ENCODE data around the gene FUBP1.
"Not testable (repeated sequence)": the region's sequence is repeated elsewhere in the genome, so short reads cannot be mapped to it uniquely, and the experiment has no call there.

Gene FUBP1

DNA sequence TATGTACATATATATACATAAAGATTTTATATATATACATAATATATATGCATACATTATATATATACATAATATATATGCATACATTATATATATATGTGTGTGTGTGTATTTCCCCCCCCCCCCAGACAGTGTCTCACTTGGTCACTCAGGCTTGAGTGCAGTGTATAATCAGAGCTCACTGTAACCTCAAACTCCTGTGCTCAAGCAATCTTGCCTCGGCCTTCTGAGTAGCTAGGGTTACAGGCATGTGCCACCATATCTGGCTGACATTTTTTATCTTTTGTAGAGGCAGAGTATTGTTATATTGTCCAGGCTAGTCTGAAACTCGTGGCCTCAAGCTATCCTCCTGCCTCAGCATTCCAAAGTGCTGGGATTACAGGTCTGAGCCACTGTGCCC lies 9.0 kb upstream of the FUBP1 start:
- no peak for DNase-seq

DNA sequence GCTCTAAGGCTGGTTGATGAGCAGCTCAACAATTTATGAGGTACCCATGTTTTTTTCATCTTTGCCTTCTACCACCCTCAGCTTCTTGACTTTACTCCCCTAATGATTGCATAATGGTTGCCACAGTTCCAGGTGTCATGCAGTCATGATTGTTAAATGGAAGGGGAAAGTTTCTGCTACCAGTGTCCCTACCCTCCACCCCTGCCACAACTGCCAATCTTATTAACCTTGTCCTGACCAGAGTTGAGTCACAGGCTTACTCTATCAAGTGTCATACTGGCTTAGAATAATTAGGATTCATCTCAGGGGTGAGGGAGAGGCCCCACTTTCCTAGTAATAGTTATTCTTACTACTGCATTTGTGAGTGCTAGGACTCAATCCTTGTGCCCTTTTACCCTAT lies 7.9 kb upstream of the FUBP1 start:
- no peak for DNase-seq

GRCh38 chr1:77984629-77985028 lies 5.8 kb upstream of the FUBP1 start:
- no peak for DNase-seq

- no peak for DNase-seq
Observed at GRCh38 chr1:77983997-77984355, 5.1 kb upstream of the FUBP1 start.

DNA sequence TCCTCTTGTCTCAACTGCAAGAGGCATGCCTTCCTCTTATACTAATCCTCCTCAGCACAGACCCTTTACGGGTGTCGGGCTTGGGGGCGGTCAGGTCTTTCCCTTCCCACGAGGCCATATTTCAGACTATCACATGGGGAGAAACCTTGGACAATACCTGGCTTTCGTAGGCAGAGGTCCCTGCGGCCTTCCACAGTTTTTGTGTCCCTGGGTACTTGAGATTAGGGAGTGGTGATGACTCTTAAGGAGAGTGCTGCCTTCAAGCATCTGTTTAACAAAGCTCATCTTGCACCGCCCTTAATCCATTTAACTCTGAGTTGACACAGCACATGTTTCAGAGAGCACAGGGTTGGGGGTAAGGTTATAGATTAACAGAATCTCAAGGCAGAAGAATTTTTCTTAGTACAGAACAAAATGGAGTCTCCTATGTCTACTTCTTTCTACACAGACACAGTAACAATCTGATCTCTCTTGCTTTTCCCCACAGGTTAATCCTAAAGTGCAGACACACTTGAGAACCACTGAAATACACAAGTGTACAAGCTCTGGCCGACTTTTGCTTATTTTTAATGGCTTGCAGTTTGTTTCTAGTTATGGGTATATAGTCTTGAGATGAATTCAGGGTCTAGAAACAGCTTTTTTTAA lies 4.6 kb upstream of the FUBP1 start:
- DNase-seq: not testable (repeated sequence)

DNA sequence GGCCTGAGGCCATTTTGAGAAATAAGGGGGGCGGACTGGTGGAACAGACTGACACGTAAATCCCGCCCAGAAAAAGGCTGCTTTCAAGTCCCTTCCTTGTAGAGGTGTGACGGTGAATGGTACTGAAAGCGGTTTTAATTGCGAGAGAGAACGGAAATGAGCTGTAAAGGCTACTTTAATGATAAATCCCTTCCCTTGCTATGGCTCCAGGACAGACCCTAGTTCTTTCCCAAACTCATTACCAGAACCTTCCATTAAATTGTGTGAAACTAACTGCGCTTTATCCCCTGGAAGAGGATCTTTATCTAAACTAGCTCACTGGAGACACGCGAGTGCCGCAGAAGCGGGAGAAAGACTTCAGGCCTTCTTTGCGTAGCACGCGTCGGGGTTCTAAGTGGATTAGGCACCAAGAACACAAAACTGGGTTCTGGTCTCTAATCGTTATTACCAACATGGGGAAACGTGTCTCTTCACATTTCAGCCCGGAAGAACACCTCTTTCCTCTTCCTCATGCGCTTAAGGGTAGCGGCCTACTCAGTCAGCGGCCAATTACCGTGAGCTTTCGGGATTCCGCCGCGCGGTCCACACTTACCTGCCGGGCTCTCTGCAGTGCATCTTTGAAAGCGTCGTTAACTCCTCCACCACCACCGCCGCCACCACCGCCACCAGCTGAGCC lies 441 bp downstream of the FUBP1 start:
- DNase-seq: peak; percentile 89

- DNase-seq: no peak
Observed at GRCh38 chr1:77977989-77978292, 931 bp downstream of the FUBP1 start.

GRCh38 chr1:77976433-77977076 lies 2.3 kb downstream of the FUBP1 start:
- DNase-seq: no peak

DNA sequence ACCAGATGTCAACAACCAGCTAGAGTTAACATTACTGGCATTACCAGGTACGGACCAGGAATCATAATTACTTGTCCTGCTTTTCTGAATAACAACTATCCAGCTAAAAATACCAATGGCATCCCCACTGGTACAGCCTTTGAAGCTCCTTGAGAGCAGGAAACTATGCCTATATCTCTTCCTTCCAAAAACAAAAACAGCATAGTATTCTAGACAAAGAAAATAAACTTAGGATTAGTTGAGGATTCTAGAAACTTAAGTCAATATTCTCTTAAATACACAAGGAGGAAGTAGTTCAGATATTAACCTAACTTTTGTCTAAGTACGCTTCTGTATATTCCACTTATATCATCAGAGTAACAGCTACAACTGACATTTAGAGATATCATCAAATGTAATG lies 3.0 kb downstream of the FUBP1 start:
- DNase-seq: no peak

- no peak for DNase-seq
Observed at GRCh38 chr1:77975386-77975785, 3.5 kb downstream of the FUBP1 start.

GRCh38 chr1:77972080-77972479 lies 6.8 kb downstream of the FUBP1 start:
- DNase-seq: no peak

DNA sequence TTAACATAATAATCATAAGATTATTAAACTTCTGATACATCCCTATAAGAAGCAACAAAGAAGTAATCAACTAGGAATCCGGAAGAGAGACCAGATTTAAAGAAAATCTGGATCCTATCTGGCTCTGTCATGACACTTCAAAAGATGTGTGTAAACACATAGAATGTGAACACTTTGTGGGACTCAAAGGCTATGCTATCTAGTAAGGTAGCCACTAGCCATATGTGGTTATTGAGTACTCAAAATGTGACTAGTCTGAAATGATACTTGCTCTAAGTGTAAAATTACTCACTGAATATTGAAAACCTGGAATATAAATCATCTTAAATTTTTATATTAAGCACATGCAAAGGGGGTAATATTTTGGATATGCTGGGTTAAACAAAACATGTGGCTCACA lies 8.7 kb downstream of the FUBP1 start:
- DNase-seq: no peak

DNA sequence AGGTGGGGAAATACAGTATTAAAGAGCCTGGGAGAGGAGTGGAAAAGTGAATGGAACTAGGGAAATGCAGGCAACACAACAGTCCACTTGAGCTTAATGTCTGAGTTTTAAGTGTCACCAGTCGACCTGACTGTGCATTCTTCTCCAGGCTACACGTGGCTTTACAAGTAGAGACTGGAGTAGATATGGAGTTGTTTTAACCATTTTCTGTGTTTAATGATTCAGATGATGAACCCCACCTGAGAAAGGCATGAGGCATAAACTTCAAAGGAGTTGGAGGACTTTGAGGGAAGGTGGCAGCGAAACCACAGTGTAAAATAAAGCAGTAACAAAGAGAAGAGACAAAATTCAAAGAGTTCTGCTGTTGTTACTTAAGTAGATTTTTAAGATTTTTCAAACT lies 12.6 kb downstream of the FUBP1 start:
- DNase-seq: no peak

DNA sequence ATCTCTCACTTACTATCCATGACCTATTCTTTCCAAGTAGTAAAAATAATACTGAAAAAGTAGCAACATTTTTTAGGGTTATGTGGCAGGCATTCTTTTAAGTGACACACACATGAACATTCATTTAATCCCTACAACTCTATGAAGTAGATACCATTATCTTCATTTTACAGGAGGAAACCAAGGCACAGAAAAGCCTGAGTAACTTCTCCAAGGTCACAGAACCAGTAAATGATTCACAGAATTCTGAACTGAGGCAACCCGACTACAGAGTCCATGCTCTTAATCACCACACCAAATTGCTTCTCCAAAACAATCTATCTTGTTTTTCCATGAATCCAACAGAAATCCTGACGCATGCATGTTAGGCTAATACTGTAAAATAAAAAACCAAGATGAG lies 17.5 kb downstream of the FUBP1 start:
- no peak for DNase-seq

DNA sequence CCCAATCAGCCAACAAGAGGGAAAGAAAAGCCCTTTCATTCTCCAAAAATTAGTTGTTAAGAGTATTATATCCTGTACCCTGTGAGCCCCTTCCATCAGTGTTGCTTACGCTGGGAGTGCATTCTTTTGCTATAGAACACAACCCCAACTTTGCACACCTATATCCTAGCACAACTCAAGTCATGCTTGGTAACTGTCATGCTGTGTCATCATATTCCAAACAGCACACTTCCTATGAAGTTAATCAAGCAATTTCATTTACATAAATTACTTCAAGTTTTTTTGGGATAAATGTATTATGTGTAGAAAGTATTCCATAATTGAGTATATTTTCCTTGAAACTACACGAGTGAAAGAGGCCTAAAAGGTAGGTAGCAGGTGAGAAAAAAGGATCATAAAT lies 20.0 kb downstream of the FUBP1 start:
- no peak for DNase-seq

GRCh38 chr1:77958391-77958790 lies 20.5 kb downstream of the FUBP1 start:
- no peak for DNase-seq

GRCh38 chr1:77956464-77956863 lies 22.4 kb downstream of the FUBP1 start:
- no peak for DNase-seq

DNA sequence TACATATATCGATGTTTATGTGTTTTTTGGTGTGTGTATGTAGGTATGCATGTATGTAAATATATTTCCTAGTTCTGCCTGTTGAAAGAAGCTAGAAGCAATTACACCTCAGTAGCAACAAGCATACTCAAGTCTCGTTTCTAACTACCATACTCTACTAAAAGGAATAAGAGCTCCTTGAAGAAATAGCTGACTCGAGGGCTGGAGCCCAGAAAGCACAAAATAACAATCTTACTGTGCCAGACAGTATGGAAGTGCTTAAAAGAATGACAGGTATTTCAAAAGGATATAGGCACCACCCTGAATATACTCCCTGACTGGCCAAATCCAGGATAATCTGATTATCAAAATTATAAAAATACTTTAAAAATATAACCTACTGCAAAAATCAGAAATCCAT lies 23.2 kb downstream of the FUBP1 start:
- DNase-seq: no peak

DNA sequence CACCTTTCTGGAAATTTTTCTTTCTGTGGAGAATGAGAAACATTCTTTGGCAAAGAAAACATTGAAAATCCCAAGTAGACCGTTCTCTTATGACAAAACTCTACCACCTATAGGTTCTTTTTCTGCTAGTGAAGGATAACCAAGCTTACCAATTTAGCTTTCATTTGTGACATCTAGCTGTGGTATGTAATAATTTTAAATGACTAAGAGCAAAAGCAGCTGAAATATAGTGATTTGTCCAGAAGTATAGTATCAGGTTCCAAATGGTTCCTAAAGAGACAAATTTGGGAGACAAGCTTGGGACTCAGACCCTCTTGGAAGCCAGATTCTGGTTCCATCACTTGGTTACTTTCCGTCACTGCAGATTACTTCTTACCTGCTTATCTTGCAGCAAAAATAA lies 24.4 kb downstream of the FUBP1 start:
- no peak for DNase-seq

DNA sequence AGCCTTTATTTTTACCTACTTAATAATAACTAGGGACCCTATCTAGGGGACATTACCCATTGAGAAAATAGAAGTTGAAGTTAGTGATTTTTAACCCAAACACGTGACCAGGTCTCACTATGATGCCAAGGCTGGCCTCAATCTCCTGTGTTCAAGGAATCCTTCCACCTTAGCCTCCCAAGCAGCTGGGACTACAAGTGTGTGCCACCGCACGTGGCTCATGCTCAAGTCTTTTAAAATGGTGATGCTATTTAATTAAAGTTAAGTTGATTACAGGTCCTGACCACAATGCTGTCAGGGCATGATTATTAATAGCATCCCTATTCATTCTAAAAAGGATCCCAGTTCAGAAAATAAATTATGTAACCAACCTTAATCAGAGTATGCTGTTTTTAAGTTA lies 25.0 kb downstream of the FUBP1 start:
- no peak for DNase-seq

- DNase-seq: no peak
Observed at GRCh38 chr1:77951328-77951727, 27.5 kb downstream of the FUBP1 start.

DNA sequence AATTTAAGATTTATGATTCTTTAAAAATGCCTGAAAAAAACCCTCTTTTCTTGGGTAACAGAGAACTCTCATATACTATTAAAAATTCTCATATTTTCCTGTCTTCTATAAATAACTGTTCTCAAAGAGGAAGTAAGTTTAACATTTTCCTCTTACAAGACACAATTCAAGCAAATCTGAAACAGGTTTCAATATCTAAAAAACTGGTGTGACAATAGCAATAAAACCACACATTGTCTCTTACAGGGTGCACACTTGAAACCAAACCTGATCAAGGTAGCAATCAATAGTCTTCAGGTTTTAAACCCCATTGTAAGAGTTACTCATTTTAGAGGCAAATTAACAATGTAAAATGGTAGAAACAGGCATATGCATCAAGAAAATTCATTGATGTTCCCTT lies 28.0 kb downstream of the FUBP1 start:
- no peak for DNase-seq

DNA sequence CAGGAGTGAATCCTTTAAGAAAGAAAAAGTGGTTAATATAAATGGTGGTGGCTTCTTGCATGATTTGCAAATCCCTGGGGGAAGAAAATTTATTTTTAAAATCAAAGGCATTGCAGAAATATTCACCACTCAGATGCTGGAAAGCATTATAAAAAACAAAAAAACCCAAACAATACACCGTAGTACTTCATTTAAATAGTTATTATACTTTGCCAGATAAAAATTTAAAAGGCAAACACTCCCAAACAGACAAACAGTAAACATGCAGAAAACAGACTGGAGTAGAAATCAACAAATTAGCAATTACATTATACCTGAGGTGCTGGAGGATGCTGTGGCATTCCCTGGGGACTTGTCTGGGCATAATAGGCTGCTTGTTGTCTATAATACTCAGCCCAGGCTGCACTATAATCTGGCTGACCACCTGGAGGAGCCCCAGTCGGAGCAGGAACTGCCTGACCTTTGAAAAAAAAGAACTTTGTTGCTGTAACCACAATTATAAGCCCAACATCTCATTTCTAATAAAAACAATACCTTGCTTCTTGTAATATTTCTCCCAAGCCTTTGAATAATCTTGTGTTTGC lies 29.9 kb downstream of the FUBP1 start:
- no peak for DNase-seq

GRCh38 chr1:77945345-77945744 lies 33.5 kb downstream of the FUBP1 start:
- DNase-seq: no peak

Data from DMS79 treated with DMSO at 0.1 percent for 48 hours (cell line).